Activated CD4-positive, alpha-beta T cell treated with anti-CD3 and anti-CD28 coated beads for 1 hour (primary cell): Measurements from ENCODE around the gene CREG1.

Experiments used
- DNase-seq: peaks from one replicate; pipeline ENCODE4 v3.0.0-alpha.2; 2020

Gene CREG1

DNA sequence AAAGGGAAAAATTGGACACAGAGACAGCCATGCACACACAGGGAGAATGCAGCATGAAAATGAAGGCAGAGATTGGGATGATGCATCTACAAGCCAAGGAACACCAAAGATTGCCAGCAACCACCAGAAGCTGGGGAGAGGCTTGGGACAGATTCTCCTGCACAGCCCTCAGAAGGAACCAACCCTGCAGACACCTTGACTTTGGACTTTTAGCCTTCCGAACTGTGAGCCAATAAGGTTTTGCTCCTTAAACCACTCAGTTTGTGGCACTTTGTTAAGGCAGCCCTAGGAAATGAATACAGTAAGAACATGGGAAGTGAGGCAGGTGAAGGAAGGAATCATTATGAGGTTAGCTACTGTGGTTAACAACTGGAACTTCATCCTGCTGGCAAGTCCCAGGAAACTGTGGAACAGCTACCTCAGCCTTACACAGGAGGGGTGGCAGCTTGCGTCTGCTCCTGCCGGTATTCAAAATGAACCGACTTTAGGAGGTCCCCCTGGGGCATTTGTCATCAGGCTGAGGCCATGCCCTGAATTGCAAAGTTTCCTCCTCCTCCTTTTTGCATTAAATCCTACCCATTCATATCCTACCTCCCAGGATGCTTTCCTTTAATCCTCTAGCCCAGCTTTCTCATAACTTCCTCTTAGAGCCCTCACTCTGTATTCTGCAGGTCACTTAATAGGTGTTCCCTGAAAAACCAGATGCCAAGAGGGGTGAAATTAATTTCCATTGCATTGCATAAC, 50.7 kb downstream of the CREG1 start:
- DNase-seq = no peak

DNA sequence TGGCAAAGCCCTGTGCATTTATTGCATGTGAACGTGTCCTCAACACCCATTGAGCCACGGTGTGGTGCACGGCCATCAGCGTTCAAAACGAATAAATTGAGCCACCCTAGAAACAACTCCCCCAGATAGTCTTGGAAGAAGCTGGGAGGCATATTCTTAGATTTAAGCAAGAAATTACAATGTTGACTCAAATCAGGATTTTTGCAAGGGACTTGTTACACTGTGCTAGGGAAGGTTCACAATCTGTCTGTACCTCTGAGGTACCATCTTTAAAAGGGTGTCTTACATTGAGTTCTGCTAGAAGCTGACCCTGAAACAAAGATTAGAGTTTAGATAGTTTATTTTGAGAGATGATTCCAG, 51.4 kb downstream of the CREG1 start:
- no peak for DNase-seq

DNA sequence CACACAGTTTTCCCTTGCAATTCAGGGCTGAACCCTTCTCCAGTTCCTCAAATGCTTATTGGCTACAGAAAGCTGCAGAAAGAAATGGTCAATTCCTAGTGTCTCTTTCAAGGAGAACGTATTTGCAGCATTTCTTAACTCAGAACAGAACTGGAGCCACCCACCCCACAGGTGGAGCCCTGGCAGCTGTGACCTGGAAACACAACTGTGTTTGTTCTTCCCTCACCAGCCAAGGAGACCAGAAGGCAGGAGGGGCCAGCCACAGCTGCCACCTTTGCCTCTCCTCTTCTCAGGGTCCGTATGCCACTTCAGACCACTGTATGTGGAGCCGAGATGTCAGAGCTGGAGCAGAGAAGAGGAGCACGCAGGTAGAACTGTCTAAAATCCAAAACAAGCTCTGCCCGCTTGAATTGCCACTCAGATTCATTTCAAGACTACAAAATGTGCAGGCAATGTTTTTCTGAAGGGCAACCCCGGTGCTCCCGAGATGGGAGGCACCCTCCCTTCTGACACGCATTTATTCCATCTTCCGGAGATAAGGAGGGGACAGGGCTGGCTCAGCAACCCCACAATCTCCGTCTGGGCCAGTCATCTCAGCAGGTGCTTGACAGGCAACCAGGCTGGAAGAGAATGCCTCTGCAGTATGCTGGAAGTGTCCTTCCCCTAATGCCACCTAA, 51.9 kb downstream of the CREG1 start:
- DNase-seq = no peak

DNA sequence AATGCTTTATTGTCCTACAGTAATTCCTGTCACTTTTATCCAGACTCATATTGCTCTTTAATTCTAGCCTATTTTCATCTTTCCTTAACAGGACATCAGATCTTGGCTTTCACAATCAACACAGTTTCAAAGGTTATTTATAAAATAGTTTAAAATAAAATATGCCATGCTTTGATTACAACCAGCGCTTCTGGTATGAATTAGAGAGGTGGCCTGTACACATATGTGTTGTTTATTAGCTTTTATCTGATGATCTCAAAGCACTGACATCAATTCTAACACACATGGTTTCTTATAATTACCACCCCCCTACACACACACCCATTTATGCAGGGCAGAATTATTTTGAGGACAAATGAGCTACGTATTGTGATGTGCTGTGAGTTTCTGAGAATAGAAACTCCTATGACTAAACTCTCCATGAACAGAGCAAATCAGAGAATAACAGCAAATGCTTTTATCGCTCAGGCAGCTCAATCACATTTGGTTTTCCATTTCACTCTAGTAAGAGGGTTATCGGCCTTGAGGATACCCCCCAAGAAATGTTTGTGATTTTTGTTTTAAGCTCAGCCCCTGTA, 53.2 kb downstream of the CREG1 start:
- DNase-seq = no peak

DNA sequence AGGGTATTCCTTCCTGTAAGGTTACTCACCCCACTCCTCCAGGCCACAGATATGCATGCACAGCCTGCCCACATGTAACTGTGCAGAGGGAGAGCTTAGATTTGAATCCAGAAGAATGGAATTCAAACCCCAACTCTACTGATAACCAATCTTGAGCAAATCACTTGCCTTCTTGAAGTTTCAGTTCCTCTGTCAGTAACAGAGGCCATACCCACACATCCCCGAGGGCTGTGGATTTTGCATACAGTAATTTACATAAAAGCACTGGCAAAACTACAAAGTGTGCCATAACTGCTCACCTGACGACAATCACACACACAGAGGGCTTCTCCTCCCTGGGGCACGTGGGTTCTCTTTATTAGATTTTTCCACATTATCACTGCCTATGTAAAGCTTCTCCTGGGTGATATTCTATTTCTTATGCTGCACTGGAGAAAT, 53.9 kb downstream of the CREG1 start:
- no peak for DNase-seq

DNA sequence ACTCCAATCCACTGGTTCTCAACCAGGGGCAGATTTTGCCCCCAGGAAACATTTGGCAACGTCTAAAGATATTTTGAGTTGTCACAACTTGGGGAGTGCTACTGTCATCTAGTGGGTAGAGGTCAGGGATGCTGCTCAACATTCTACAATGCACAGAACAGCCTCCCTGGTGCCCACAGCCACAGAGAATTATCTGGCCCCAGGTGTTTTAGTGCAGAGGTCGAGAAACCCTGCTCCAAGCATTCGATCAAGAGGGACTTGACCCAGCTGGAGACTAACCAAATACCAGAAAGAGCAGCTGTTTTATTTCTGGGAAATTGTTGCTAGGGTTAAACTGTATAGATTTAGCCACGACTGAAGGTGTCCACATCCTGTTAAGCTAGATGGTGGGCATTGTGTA, 54.5 kb downstream of the CREG1 start:
- no peak for DNase-seq

DNA sequence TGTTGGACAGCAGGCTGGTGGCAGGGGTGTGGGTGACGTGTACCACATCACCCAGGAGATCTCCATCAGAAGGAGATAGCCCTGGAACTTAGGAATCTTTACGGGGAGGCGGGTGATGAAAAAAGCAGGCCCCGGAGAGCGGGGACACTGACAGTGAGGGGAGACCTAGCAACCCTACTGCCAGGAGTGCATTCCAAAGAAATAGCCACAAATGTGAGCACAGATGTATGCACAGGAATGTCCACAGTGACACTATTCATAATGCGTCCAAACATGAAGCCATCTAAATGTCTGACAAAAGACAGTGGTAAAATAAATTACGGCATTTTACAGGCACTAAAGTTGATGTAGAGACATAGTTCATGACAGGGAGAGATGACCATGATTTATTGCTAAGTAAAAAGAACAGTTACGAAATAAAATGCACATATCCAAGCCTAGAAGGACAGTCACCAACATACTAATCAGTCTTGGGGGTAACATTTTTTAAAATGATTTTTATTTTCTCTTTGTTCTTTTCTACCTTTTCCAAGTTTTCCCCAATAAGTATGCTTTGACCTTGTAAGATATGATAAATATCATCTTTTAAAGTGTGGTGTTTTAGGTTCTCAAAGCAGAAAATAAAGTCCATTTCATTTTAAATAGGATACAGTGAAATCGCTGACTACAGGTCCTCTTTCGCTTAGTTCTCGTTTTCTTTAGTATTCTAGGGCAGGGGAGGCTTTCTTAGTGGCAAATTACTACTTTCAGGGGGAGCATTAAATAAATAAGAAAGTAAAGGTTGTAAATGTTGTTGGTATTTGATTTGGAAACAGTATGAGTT, 56.6 kb downstream of the CREG1 start:
- DNase-seq = no peak

DNA sequence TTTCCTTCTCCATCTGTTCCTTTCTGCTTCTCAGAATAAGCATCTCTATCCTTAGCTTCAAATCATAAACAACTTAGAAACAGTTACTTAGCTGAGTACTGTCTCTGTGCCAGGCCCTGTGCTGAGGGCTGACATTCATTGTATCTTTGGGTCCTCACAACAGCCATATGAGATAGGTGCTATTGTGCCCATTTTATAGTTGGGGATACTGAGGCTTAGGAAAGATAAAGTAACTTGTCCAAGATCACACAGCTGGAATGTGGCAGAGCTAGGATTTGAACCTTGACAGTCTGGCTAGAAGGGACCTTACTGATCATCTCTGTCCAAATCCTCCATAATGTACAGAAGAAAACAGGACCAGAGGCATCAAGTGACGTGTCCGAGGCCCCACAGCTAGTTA, 60.2 kb downstream of the CREG1 start:
- DNase-seq = no peak

DNA sequence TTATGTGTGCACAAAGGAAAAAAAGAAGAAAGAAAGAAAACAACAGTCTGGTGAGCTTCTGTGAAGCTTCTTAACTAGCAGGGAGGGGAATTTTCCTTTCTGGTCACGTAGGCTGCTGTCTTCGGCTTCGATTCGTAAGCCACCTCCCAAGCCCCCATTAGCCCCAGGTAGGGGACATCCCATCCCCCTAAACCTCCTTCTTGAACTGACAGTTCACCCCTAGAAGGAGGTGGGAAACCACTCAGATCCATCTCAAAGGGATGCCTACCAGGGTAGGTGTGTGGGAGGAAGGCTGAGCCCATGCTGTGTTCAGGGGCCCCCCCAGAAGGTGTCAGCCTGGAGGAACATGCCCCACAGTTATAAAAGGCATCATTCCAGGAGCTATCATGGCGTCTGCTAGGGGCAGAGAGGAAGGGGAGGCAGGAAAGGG, 61.1 kb downstream of the CREG1 start:
- no peak for DNase-seq

DNA sequence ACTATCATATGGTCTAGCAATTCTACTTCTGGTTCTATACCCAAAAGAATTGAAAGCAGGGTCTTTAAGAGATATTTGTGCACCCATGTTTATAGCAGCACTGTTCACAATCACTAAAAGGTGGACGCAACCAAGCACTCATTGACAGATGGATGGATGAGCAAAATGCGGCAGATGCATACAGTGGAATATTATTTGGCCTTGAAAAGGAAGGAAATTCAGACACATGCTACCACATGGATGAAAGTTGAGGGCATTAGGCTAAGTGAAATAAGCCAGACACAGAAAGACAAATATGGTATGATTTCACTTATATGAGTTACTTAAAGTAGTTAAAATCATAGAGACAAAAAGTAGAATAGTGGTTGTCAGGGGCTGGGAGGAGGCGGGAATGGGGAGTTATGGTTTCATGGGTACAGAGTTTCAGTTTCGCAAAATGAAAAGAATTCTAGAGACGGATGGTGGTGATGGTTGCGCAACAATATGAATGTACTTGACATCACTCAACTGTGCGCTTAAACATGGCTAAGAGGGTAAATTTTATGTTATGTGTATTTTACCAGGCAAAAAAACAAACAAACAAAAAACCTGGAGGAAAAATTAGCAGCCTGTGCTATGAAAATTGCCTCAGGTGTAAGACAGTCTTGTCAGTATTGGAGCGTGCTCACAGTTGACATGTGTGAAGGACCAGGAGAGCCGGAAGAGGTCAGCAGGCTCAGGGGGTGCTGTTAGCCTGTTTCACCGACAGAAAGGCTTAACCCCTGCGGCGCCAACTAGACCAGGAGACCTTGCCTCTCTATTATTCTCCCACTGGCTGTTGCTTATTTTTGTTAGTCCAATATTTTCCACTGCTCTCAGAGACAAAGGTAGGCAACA, 61.7 kb downstream of the CREG1 start:
- no peak for DNase-seq
